ENCODE data around the gene UGT1A8. TPM values are rescaled to one million over a fixed set of nuclear protein-coding genes. Genes with fewer than 3 reads are reported as not detected.

The UGT1A8 gene
- total RNA-seq, 1 donor from 2014 or later, result not detected

DNA sequence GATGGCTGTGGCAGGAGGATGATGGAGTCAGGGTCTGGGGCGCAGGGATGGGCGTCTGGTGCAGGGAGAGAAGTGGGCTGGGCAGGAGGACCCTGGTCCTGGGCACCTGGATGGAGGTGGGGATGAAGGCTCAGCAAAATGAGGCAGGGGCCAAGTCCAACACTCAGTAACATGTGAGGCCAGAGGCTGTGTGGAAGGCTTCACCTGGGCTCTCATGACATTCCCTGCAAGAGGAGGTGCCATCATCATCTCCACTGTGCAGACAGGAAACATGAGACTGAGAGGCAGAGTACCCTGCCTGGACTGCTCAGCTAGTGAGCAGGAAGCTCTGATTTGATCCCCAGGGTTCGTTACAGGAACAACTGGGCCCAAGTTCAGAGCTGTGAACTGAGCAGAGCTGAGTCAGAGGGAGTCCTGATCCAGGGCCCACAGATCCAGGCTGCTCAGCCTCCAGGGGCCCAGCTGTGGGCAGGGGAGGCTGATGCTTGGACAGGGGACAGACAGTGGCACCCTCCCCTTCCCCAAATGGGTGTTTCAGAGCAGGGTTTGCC, 200.0 kb downstream of the UGT1A8 start:
- no peaks in the 10 kb centered on the region for H3K9me3 Mint-ChIP-seq
- no peak overlapping the region for H3K27ac Mint-ChIP-seq
- no peaks in the 10 kb centered on the region for H3K36me3 Mint-ChIP-seq (ENCODE audit: low read depth)
- no peaks in the 10 kb centered on the region for H3K4me1 Mint-ChIP-seq
- no peak overlapping the region for H3K4me3 Mint-ChIP-seq
- intact Hi-C loops (cut with micrococcal nuclease), result no loop called here
- H3K27me3 Mint-ChIP-seq, result peaks cover 10% of the 10 kb centered on the region
- DNase-seq, result no peak

DNA sequence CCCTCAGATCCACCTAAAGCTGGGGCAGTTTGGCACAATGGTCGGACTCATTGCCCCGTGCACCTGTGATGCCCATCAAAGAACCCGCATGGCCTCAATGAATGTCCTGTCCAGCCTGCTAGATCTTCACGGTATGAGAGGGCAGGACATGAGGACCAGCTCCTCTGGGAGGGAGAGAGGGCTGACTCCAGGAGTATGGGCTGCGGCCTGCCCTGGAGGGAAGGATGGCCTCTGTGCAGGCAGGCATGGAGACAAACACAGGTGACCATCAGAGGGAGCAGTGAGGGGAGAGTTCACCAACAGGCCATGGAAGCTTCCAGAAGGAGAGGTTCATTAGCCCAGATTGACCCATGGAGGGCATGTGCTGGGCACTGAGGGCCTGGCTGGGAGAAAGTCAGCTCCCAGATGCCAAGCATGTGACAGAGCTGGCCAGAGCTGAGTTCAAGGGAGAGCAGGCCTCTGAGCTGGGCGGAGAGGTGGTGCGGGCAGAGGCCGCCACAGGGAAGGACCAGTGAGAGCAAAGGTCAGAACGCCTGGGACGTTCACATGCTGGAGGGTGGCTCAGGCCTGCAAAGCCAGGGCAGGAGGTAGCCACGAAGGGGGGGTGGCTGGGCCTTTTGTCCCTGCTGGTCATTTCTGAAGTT, 200.7 kb downstream of the UGT1A8 start:
- no peaks in the 10 kb centered on the region for H3K36me3 Mint-ChIP-seq (ENCODE audit: low read depth)
- intact Hi-C loops (cut with micrococcal nuclease), result no loop called here
- H3K4me3 Mint-ChIP-seq, result no peak overlapping the region
- DNase-seq, result no peak
- H3K27ac Mint-ChIP-seq, result no peak overlapping the region
- H3K4me1 Mint-ChIP-seq, result no peaks in the 10 kb centered on the region
- H3K27me3 Mint-ChIP-seq, result peaks cover 10% of the 10 kb centered on the region
- H3K9me3 Mint-ChIP-seq, result no peaks in the 10 kb centered on the region

DNA sequence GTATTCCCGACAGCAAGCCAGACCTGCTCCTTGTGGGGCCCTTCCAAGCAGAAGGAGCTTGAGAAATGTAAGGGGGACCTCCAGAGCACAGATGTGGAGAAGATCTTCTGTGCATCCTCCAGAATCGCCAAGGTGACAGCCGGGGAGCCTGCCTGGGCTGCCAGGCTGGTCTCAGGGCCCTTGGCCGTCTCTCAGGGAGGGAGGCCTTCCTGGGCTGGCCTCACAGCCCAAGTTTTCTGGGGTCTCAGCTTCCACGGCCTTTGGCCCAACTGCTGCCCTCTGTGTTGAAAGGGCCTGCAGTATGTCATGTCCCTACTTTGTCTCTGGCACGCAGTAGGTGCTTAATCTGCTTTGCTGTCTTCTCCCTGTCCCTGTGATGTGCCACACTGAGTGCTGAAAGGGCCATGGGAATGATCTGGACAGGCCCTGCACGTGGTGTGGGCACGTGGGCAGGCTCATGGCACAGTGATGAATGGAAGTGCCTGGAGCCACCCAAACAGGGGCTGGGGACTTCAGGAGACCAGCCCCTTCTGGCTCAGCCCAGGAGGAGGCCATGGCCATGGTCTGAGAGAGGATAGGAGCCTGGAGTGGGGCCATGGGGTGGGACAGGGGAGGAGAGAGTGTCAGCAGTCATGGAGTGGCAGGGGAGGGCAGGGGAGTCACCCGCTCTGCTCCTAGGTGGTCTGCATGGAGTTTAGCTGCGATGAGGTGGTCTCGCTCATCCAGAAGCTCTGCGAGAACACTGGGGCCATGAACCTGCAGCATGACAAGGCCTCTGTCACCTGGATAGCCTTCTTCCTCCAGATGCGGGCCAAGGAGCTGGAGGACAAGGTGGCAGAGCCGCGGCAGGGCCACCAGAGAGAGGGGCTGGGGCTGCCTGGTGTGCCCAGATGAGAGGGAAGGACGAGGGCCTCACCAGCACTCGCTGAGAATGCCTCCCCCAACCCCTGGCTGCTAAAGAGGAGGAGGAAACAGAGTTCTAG, 201.5 kb downstream of the UGT1A8 start:
- intact Hi-C loops (cut with micrococcal nuclease), result no loop called here
- Mint-ChIP-seq H3K27me3 (peaks cover 8% of the 10 kb centered on the region), H3K4me1 (no peaks in the 10 kb centered on the region), H3K27ac (no peak overlapping the region), H3K4me3 (no peak overlapping the region), H3K36me3 (ENCODE audit: low read depth) (no peaks in the 10 kb centered on the region), H3K9me3 (no peaks in the 10 kb centered on the region)
- DNase-seq, result no peak

DNA sequence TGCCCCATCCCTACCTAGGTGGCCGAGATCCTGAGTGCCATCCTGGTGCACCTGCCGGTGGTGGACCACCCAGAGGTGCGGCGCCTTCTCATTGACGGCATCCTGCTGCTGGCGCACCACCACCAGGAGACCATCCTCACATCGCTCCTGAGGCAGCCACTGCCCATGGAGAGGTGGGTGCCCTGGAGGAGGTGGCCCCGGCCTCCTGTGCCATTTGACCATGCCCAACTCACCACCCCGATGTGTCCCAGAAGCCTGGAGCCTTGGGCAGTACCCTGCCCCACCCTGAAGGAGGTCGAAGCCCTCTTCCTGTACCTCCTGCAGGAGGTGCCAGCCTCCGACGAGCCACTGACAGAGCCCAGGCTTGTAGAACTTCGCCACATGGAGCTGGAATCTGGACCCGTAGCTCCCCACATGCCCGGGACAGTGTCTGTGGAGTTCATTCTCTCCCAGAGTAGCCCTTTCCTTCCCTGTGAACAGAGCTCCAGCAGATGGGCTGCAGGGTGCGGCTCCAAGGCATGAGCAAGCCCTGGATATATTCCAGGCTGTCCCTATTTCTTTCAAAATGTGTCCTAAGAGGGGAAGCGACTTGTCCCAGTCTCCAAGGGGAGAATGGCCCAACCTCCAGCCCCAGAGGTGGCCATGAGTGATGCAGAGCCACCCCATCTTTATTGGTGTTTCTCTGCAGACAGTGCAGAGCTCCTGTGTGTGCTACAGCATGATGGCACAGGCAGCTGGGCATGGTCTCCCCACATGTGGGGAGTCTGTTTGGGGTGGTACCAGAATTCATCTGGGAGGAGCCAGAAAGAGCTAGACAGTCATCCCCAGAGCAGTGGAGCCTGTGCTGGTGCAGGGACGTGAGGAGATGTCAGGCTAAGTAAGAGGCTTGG, 202.7 kb downstream of the UGT1A8 start:
- intact Hi-C loops (cut with micrococcal nuclease), result no loop called here
- H3K27ac Mint-ChIP-seq, result no peak overlapping the region
- no peak overlapping the region for H3K4me3 Mint-ChIP-seq
- no peaks in the 10 kb centered on the region for H3K4me1 Mint-ChIP-seq
- no peak for DNase-seq
- H3K27me3 Mint-ChIP-seq, result peaks cover 8% of the 10 kb centered on the region
- H3K36me3 Mint-ChIP-seq (ENCODE audit: low read depth), result no peaks in the 10 kb centered on the region
- no peaks in the 10 kb centered on the region for H3K9me3 Mint-ChIP-seq

DNA sequence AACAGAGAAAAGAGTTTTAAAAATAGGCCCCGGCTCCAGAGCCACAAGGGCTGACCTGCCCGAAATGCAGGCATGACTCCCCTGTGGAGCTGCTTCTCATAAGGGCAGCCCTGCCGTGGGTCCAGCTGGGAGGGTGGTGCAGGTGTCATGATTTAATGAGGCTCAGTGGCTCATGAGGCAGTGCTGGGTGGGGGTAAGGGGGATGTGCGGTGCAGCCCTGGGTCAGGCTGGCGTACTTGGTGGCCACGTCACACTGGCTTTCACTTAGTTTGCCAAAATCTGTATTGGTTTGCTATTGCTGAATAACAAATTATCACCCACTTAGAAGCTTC, 203.3 kb downstream of the UGT1A8 start:
- DNase-seq, result no peak
- Mint-ChIP-seq H3K36me3 (ENCODE audit: low read depth) (no peaks in the 10 kb centered on the region), H3K4me1 (no peaks in the 10 kb centered on the region), H3K27ac (no peak overlapping the region), H3K4me3 (no peak overlapping the region), H3K9me3 (no peaks in the 10 kb centered on the region), H3K27me3 (peaks cover 13% of the 10 kb centered on the region)
- intact Hi-C loops (cut with micrococcal nuclease), result no loop called here

DNA sequence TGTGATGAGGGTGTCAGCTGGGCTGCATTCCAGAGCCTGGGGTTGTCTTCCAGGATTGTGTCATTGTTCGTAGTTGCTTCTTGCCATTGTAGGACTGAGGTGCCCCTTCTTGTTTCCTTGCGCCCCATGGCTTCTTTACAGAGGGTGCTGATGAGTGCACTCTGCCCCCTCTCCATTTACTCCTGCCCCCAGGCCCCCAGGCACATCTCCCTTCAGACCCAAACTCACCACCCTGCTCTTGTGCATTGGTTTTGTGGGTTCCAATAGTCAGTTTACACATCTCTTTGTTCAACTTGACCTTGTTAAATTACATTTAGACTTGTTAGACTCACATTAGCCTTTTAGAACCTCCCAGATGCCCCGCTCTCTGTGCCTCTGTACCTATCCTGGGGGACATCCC, 203.8 kb downstream of the UGT1A8 start:
- H3K27ac Mint-ChIP-seq, result no peak overlapping the region
- no peaks in the 10 kb centered on the region for H3K4me1 Mint-ChIP-seq
- no peaks in the 10 kb centered on the region for H3K36me3 Mint-ChIP-seq (ENCODE audit: low read depth)
- H3K9me3 Mint-ChIP-seq, result no peaks in the 10 kb centered on the region
- peaks cover 12% of the 10 kb centered on the region for H3K27me3 Mint-ChIP-seq
- intact Hi-C loops (cut with micrococcal nuclease), result no loop called here
- H3K4me3 Mint-ChIP-seq, result no peak overlapping the region
- no peak for DNase-seq

DNA sequence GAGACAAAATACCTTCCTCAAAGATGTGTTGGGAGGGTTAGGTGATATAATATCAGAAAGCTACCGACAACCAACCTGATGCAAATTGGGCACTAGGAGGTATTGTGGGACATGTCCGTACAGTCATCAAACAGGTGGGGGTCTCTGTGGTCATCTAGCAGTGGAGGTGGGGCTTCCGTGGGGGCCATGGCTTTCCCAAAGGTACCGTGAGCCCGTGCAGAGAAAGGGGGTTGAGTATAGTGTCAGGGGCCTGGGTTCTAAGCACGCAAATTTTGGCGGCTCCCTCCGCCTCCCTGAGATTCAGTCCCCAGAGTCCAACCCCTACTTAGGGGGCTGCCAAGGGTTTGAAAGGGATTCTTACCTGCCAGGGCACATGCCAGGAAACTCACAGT, 204.3 kb downstream of the UGT1A8 start:
- no peak overlapping the region for H3K4me3 Mint-ChIP-seq
- no peaks in the 10 kb centered on the region for H3K4me1 Mint-ChIP-seq
- intact Hi-C loops (cut with micrococcal nuclease), result no loop called here
- H3K27me3 Mint-ChIP-seq, result peaks cover 11% of the 10 kb centered on the region
- H3K36me3 Mint-ChIP-seq (ENCODE audit: low read depth), result no peaks in the 10 kb centered on the region
- no peak for DNase-seq
- no peaks in the 10 kb centered on the region for H3K9me3 Mint-ChIP-seq
- H3K27ac Mint-ChIP-seq, result no peak overlapping the region

DNA sequence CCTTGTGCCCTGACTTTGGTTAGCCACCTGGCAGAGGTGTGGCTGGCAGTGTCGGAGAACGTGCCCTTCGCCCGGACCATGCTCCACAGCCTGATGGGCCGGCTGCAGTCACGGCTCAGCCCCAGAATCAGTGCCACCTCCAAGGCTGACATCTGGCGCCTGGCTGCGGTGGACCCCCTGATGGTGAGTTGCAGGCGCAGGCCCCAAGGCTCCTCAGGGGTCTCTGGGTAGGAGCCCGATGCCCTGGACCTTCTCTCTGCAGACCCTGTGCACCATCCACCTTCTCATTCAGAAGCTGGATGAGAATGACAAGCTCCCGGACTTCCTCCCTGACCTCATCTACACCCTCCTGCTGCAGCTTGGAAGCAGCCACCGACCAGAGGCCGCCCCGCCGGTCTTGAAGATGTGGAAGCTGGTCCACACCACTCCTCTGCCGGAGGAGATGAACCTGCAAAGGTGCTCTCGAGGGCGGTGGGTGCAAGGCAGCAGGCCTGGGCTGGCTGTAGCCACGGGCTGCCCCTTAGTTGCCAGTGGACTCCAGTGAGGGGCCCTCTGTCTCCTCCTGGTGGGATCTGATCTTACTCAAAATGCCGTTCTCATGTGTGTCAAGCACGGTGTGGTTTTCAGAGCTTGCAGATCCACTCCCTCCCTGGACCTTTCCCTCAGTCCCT, 204.8 kb downstream of the UGT1A8 start:
- H3K36me3 Mint-ChIP-seq (ENCODE audit: low read depth), result no peaks in the 10 kb centered on the region
- no peak for DNase-seq
- no peak overlapping the region for H3K27ac Mint-ChIP-seq
- no peak overlapping the region for H3K4me3 Mint-ChIP-seq
- peaks cover 11% of the 10 kb centered on the region for H3K27me3 Mint-ChIP-seq
- intact Hi-C loops (cut with micrococcal nuclease), result no loop called here
- H3K9me3 Mint-ChIP-seq, result no peaks in the 10 kb centered on the region
- H3K4me1 Mint-ChIP-seq, result no peaks in the 10 kb centered on the region

Other genes starting within 250 kb of the UGT1A8 start
- 11.3 and 12.8 TPM in 2 replicates for gene USP40, start 50.9 kb upstream of the UGT1A8 start, total RNA-seq
- not detected in 2 replicates for gene UGT1A10, start 18.8 kb downstream of the UGT1A8 start, total RNA-seq
- not detected in 2 replicates for gene UGT1A9, start 54.3 kb downstream of the UGT1A8 start, total RNA-seq
- not detected in 2 replicates for gene UGT1A7, start 64.3 kb downstream of the UGT1A8 start, total RNA-seq
- not detected in 2 replicates for gene UGT1A6, start 75.3 kb downstream of the UGT1A8 start, total RNA-seq
- not detected in 2 replicates for gene UGT1A5, start 95.3 kb downstream of the UGT1A8 start, total RNA-seq
- not detected in 2 replicates for gene UGT1A4, start 101.1 kb downstream of the UGT1A8 start, total RNA-seq
- not detected in 2 replicates for gene UGT1A3, start 111.4 kb downstream of the UGT1A8 start, total RNA-seq
- gene UGT1A1, start 142.6 kb downstream of the UGT1A8 start, total RNA-seq, result not detected in 2 replicates
- not detected in 2 replicates for gene MROH2A, start 160.7 kb downstream of the UGT1A8 start, total RNA-seq
- 41.5 and 45.6 TPM in 2 replicates for gene HJURP, start 236.9 kb downstream of the UGT1A8 start, total RNA-seq